HEK293 (cell line): Measurements from ENCODE around the gene PDCD4.
A peak's percentile ranks its signal among the peaks of the same experiment; 100 is the strongest.

Source experiments
- BCL6B ChIP-seq: fragments of 450-650 bp; formaldehyde crosslinking; IDR thresholded peaks from 2 replicates; pipeline ENCODE4 v1.5.1; 2017; ENCODE audit warnings: missing biosample characterization, missing genetic modification characterization
- GFI1B ChIP-seq: fragments of 450-650 bp; formaldehyde crosslinking; IDR thresholded peaks from 2 replicates; pipeline ENCODE4 v1.5.1; 2016; ENCODE audit warnings: missing biosample characterization, missing genetic modification characterization
- HOXA7 ChIP-seq: sonication (generic); formaldehyde crosslinking; IDR thresholded peaks from 2 replicates; pipeline ENCODE4 v1.8.1; 2022; ENCODE audit warnings: missing genetic modification reagents, borderline replicate concordance
- HOXC10 ChIP-seq: sonication (generic); formaldehyde crosslinking; IDR thresholded peaks from 2 replicates; pipeline ENCODE4 v1.8.1; 2023; ENCODE audit warnings: mild to moderate bottlenecking, missing genetic modification reagents
- HOXD13 ChIP-seq: sonication (generic); formaldehyde crosslinking; IDR thresholded peaks from 2 replicates; pipeline ENCODE4 v1.8.0; 2022; ENCODE audit warnings: missing genetic modification reagents, borderline replicate concordance
- KLF10 ChIP-seq: fragments of 450-650 bp; IDR thresholded peaks from 2 replicates; pipeline ENCODE4 v1.5.1; 2018; ENCODE audit warnings: missing biosample characterization, mild to moderate bottlenecking, missing genetic modification characterization
- KLF7 ChIP-seq: fragments of 450-650 bp; formaldehyde crosslinking; IDR thresholded peaks from 2 replicates; pipeline ENCODE4 v1.5.1; 2016; ENCODE audit warnings: missing biosample characterization, missing genetic modification characterization, borderline replicate concordance
- KLF9 ChIP-seq: fragments of 450-650 bp; formaldehyde crosslinking; IDR thresholded peaks from 2 replicates; pipeline ENCODE4 v1.5.1; 2016; ENCODE audit warnings: missing biosample characterization, missing genetic modification characterization, low read depth
- OVOL3 ChIP-seq: fragments of 450-650 bp; formaldehyde crosslinking; IDR thresholded peaks from 2 replicates; pipeline ENCODE4 v1.5.1; 2016; ENCODE audit warnings: missing biosample characterization, missing genetic modification characterization
- SCRT2 ChIP-seq: fragments of 450-650 bp; formaldehyde crosslinking; IDR thresholded peaks from 2 replicates; pipeline ENCODE4 v1.5.1; 2016; ENCODE audit warnings: missing biosample characterization, missing genetic modification characterization
- SP3 ChIP-seq: fragments of 450-650 bp; formaldehyde crosslinking; IDR thresholded peaks from 2 replicates; pipeline ENCODE4 v1.5.1; 2016; ENCODE audit warnings: missing biosample characterization, missing genetic modification characterization
- TCF7L2 ChIP-seq: IDR thresholded peaks from 2 replicates; pipeline ENCODE4 v1.6.1; 2011; ENCODE audit warnings: low read depth, mild to moderate bottlenecking, inconsistent platforms, low read length, moderate library complexity, borderline replicate concordance
- ZFP41 ChIP-seq: fragments of 450-650 bp; formaldehyde crosslinking; IDR thresholded peaks from 2 replicates; pipeline ENCODE4 v1.5.1; 2016; ENCODE audit warnings: missing biosample characterization, missing genetic modification characterization, borderline replicate concordance
- ZFP69B ChIP-seq: fragments of 450-650 bp; formaldehyde crosslinking; IDR thresholded peaks from 2 replicates; pipeline ENCODE4 v1.5.1; 2016; ENCODE audit warnings: missing biosample characterization, missing genetic modification characterization
- ZNF146 ChIP-seq: fragments of 450-650 bp; formaldehyde crosslinking; IDR thresholded peaks from 2 replicates; pipeline ENCODE4 v1.5.1; 2016; ENCODE audit warnings: missing biosample characterization, missing genetic modification characterization
- ZNF157 ChIP-seq: fragments of 450-650 bp; formaldehyde crosslinking; IDR thresholded peaks from 2 replicates; pipeline ENCODE4 v1.5.1; 2016; ENCODE audit warnings: missing biosample characterization, missing genetic modification characterization
- ZNF174 ChIP-seq: fragments of 450-650 bp; formaldehyde crosslinking; IDR thresholded peaks from 2 replicates; pipeline ENCODE4 v1.5.0; 2017; ENCODE audit warnings: missing biosample characterization, mild to moderate bottlenecking, missing genetic modification characterization
- ZNF18 ChIP-seq: fragments of 450-650 bp; formaldehyde crosslinking; IDR thresholded peaks from 2 replicates; pipeline ENCODE4 v1.5.1; 2016; ENCODE audit warnings: missing biosample characterization, missing genetic modification characterization
- ZNF223 ChIP-seq: fragments of 450-650 bp; formaldehyde crosslinking; IDR thresholded peaks from 2 replicates; pipeline ENCODE4 v1.5.1; 2016; ENCODE audit warnings: missing biosample characterization, missing genetic modification characterization
- ZNF239 ChIP-seq: fragments of 450-650 bp; formaldehyde crosslinking; IDR thresholded peaks from 2 replicates; pipeline ENCODE4 v1.5.1; 2016; ENCODE audit warnings: missing biosample characterization, missing genetic modification characterization
- ZNF266 ChIP-seq: fragments of 450-650 bp; formaldehyde crosslinking; IDR thresholded peaks from 2 replicates; pipeline ENCODE4 v1.5.1; 2016; ENCODE audit warnings: missing biosample characterization, missing genetic modification characterization, low read depth
- ZNF354C ChIP-seq: fragments of 450-650 bp; formaldehyde crosslinking; IDR thresholded peaks from 2 replicates; pipeline ENCODE4 v1.5.1; 2016; ENCODE audit warnings: missing biosample characterization, missing genetic modification characterization, low read depth, borderline replicate concordance
- ZNF366 ChIP-seq: fragments of 450-650 bp; formaldehyde crosslinking; conservative IDR thresholded peaks from 2 replicates; pipeline ENCODE4 v1.5.1; 2016; ENCODE audit warnings: missing biosample characterization, missing genetic modification characterization
- ZNF391 ChIP-seq: fragments of 450-650 bp; formaldehyde crosslinking; IDR thresholded peaks from 2 replicates; pipeline ENCODE4 v1.5.1; 2016; ENCODE audit warnings: low read depth, missing biosample characterization, missing genetic modification characterization, borderline replicate concordance
- ZNF416 ChIP-seq: fragments of 450-650 bp; formaldehyde crosslinking; IDR thresholded peaks from 2 replicates; pipeline ENCODE4 v1.5.1; 2016; ENCODE audit warnings: missing biosample characterization, missing genetic modification characterization
- ZNF433 ChIP-seq: fragments of 450-650 bp; formaldehyde crosslinking; IDR thresholded peaks from 2 replicates; pipeline ENCODE4 v1.5.1; 2016; ENCODE audit warnings: missing biosample characterization, missing genetic modification characterization, low read depth
- ZNF510 ChIP-seq: fragments of 450-650 bp; formaldehyde crosslinking; IDR thresholded peaks from 2 replicates; pipeline ENCODE4 v1.5.1; 2018; ENCODE audit warnings: mild to moderate bottlenecking, missing genetic modification characterization, missing biosample characterization; ENCODE audit not compliant: insufficient replicate concordance
- ZNF530 ChIP-seq: fragments of 450-650 bp; formaldehyde crosslinking; IDR thresholded peaks from 2 replicates; pipeline ENCODE4 v1.5.1; 2016; ENCODE audit warnings: low read depth, missing biosample characterization, missing genetic modification characterization
- ZNF610 ChIP-seq: fragments of 450-650 bp; formaldehyde crosslinking; IDR thresholded peaks from 2 replicates; pipeline ENCODE4 v1.5.1; 2016; ENCODE audit warnings: missing biosample characterization, missing genetic modification characterization, borderline replicate concordance
- ZNF629 ChIP-seq: fragments of 450-650 bp; formaldehyde crosslinking; IDR thresholded peaks from 2 replicates; pipeline ENCODE4 v1.5.1; 2017; ENCODE audit warnings: missing biosample characterization, missing genetic modification characterization
- ZNF707 ChIP-seq: fragments of 450-650 bp; formaldehyde crosslinking; IDR thresholded peaks from 2 replicates; pipeline ENCODE4 v1.5.1; 2016; ENCODE audit warnings: missing biosample characterization, missing genetic modification characterization
- ZNF76 ChIP-seq: fragments of 450-650 bp; formaldehyde crosslinking; IDR thresholded peaks from 2 replicates; pipeline ENCODE4; 2016; ENCODE audit warnings: low read depth, missing biosample characterization, missing genetic modification characterization, borderline replicate concordance
- ZNF777 ChIP-seq: fragments of 450-650 bp; formaldehyde crosslinking; IDR thresholded peaks from 2 replicates; pipeline ENCODE4 v1.5.1; 2017; ENCODE audit warnings: missing biosample characterization, missing genetic modification characterization, borderline replicate concordance
- ZSCAN18 ChIP-seq: fragments of 450-650 bp; formaldehyde crosslinking; IDR thresholded peaks from 2 replicates; pipeline ENCODE4 v1.5.1; 2016; ENCODE audit warnings: missing biosample characterization, missing genetic modification characterization
- ZSCAN23 ChIP-seq: fragments of 450-650 bp; formaldehyde crosslinking; IDR thresholded peaks from 2 replicates; pipeline ENCODE4 v1.5.1; 2016; ENCODE audit warnings: missing biosample characterization, missing genetic modification characterization

PDCD4 gene

GRCh38 chr10:110918269-110918642 lies 46.5 kb downstream of the PDCD4 start (continued):
- TF ChIP-seq ZSCAN18 (tag by site-specific recombination) (no peak), SP3 (tag by site-specific recombination) (peak; percentile 89; the same call in 1 of the 2 replicates), ZNF629 (tag by site-specific recombination) (no peak), ZNF510 (tag by site-specific recombination) (no peak), KLF7 (tag by site-specific recombination) (no peak), KLF10 (0 out of 2 replicates have a peak, but pooled peaks have one; percentile 12), ZNF223 (no peak), ZNF391 (tag by site-specific recombination) (no peak), ZNF146 (tag by site-specific recombination) (no peak), ZNF707 (no peak), ZNF366 (peak; percentile 56), HOXA7 (CRISPR knock-in tag) (no peak), ZFP41 (tag by site-specific recombination) (no peak), ZNF416 (tag by site-specific recombination) (no peak), ZNF174 (tag by site-specific recombination) (no peak), ZNF354C (tag by site-specific recombination) (no peak), ZNF76 (tag by site-specific recombination) (no peak), HOXC10 (CRISPR knock-in tag) (no peak), ZNF157 (no peak), ZNF18 (tag by site-specific recombination) (no peak), ZNF433 (tag by site-specific recombination) (no peak), ZSCAN23 (tag by site-specific recombination) (no peak), ZNF530 (no peak), BCL6B (tag by site-specific recombination) (no peak), ZNF610 (tag by site-specific recombination) (no peak), TCF7L2 (no peak), GFI1B (tag by site-specific recombination) (no peak), ZNF239 (tag by site-specific recombination) (no peak), HOXD13 (CRISPR knock-in tag) (no peak), SCRT2 (no peak), ZNF266 (tag by site-specific recombination) (no peak), OVOL3 (tag by site-specific recombination) (no peak), ZNF777 (no peak), KLF9 (tag by site-specific recombination) (peak; percentile 94; the same call in 1 of the 2 replicates), ZFP69B (tag by site-specific recombination) (no peak)
